Transverse colon (tissue), 4 donors: Measurements from ENCODE around the gene FAM120A. TPM values are rescaled to one million over a fixed set of nuclear protein-coding genes. Genes with fewer than 3 reads are reported as not detected.

Experiments
- DNase-seq: peaks from one replicate; pipeline ENCODE4 v3.0.0-alpha.2; 2019
- H3K27ac ChIP-seq, 4 donors: fragments of 200-600 bp; sonication (generic); 2 replicates each; pipeline ENCODE4 v1.5.1; 2016 to 2018; ENCODE audit warnings: inconsistent platforms in 4 of 4
- H3K27me3 ChIP-seq: fragments of 200-600 bp; sonication (generic); 2 replicates; pipeline ENCODE4 v1.5.1; 2017; ENCODE audit warnings: inconsistent platforms
- H3K36me3 ChIP-seq, 4 donors: fragments of 200-600 bp; sonication (generic); 2 replicates each; pipeline ENCODE4 v1.5.1; 2017 to 2019; ENCODE audit warnings: inconsistent platforms in 4 of 4
- H3K4me1 ChIP-seq, 4 donors: fragments of 200-600 bp; sonication (generic); 2 replicates each; pipeline ENCODE4 v1.5.1; 2017 to 2020; ENCODE audit warnings: inconsistent platforms in 4 of 4
- H3K4me3 ChIP-seq, 4 donors: fragments of 200-600 bp; sonication (generic); 1 replicate in 1 of 4; 2 replicates in 3 of 4; pipeline versions ENCODE4 v1.5.1 to v1.6.1; 2017 to 2019; ENCODE audit warnings: inconsistent platforms in 4 of 4
- H3K9me3 ChIP-seq, 2 donors: fragments of 200-600 bp; sonication (generic); 2 replicates each; pipeline ENCODE4 v1.5.1; 2017 to 2019; ENCODE audit warnings: inconsistent platforms in 2 of 2
- CTCF ChIP-seq, 5 experiments: fragments of 200-600 bp in 3 of 5; fragments of 450-650 bp in 2 of 5; sonication (generic) in 3 of 5; IDR thresholded peaks; 1 replicate in 2 of 5; 2 replicates in 3 of 5; pipeline ENCODE4 v1.5.1; 2016 to 2017; ENCODE audit warnings: antibody characterized with exemption in 5 of 5, inconsistent platforms in 3 of 5, mild to moderate bottlenecking in 2 of 5, moderate library complexity in 1 of 5
- EP300 ChIP-seq: sonication (generic); formaldehyde crosslinking; IDR thresholded peaks from one replicate; pipeline ENCODE4 v1.6.1; 2017; ENCODE audit warnings: antibody characterized with exemption, low read depth
- POLR2A ChIP-seq: fragments of 450-650 bp; IDR thresholded peaks from one replicate; pipeline ENCODE4 v1.6.1; 2016; ENCODE audit warnings: antibody characterized with exemption, mild to moderate bottlenecking, moderate library complexity
- POLR2AphosphoS5 ChIP-seq, 3 donors: sonication (generic); formaldehyde crosslinking; IDR thresholded peaks; one replicate each; pipeline ENCODE4 v1.6.1; 2016; ENCODE audit warnings: antibody characterized with exemption in 3 of 3
- WGBS, 2 donors: methylation state at CpG; one replicate each; pipeline ENCODE4 v1.1.5; 2018; ENCODE audit warnings: low coverage in 1 of 2; 5-methylcytosine and 5-hydroxymethylcytosine counted together
- in situ Hi-C, 4 donors: fragments of 200-750 bp; cut with MboI; loops; one replicate each; pipeline versions ENCODE4 v1.15.0 to v1.15.1; 2017; ENCODE audit warnings: low sequenced_read_pairs in 3 of 4, low pct_ligation_motif_present in 1 of 4, low pct_unique_long_range_greater_than_20kb in 1 of 4
- intact Hi-C: fragments of 100-400 bp; cut with DNase I; formaldehyde crosslinking; loops from one replicate; pipeline ENCODE4 v1.15.1; 2023; ENCODE audit warnings: low total_unique reads
- total RNA-seq, 4 donors: library from RNA; depleted of rRNA; stranded (reverse); fragments of >200 nt; gene quantifications; one replicate each; pipeline ENCODE4 v1.1.0, GENCODE V29; 2016

The FAM120A gene
- total RNA-seq, 4 donors from 2014 or later, result 122 to 244 (median 180) TPM

- DNase-seq, result no peak
- Histone ChIP-seq H3K9me3 (no peaks in the 10 kb centered on the region), H3K4me1 (peaks cover 43 to 97% (median 83%) of the 10 kb centered on the region in 4 donors), H3K4me3 (no peak overlapping the region), H3K36me3 (no peaks in the 10 kb centered on the region), H3K27me3 (no peaks in the 10 kb centered on the region), H3K27ac (peak overlapping the region in 1 of 4 donors; percentile 96)
- no peak for TF ChIP-seq POLR2AphosphoS5 (IDR thresholded peaks at IDR 0.05)
- TF ChIP-seq EP300, result no peak
- TF ChIP-seq POLR2A, result no peak
- TF ChIP-seq CTCF (IDR thresholded peaks at IDR 0.05), result no peak
- in situ Hi-C loops (no loop called here), intact Hi-C loops (no loop called here)
- 83 to 92% methylated on average over 2 of the region's 2 CpGs for WGBS, 2 donors
Measured at GRCh38 chr9:93461821-93462220, 10.3 kb downstream of the FAM120A start.

GRCh38 chr9:93463638-93464248 is 12.3 kb downstream of the FAM120A start:
- in situ Hi-C loops (no loop called here), intact Hi-C loops (no loop called here)
- WGBS, 2 donors, result 72 to 87% methylated on average over 4 of the region's 4 CpGs
- no peaks in the 10 kb centered on the region for H3K27me3 ChIP-seq
- peaks cover 33 to 97% (median 82%) of the 10 kb centered on the region in 4 donors for H3K4me1 ChIP-seq
- no peak overlapping the region for H3K4me3 ChIP-seq
- H3K36me3 ChIP-seq, result no peaks in the 10 kb centered on the region
- H3K9me3 ChIP-seq, result no peaks in the 10 kb centered on the region
- peak overlapping the region; percentile 13 to 91 (median 88) for H3K27ac ChIP-seq
- no peak for DNase-seq
- no peak for TF ChIP-seq POLR2AphosphoS5 (IDR thresholded peaks at IDR 0.05)

GRCh38 chr9:93464395-93464794 is 12.9 kb downstream of the FAM120A start:
- WGBS, 2 donors, result 47 to 53% methylated on average over 3 of the region's 3 CpGs
- peaks cover 34 to 97% (median 82%) of the 10 kb centered on the region in 4 donors for H3K4me1 ChIP-seq
- in situ Hi-C loops (no loop called here), intact Hi-C loops (no loop called here)
- no peak overlapping the region for H3K4me3 ChIP-seq
- no peak for TF ChIP-seq CTCF (IDR thresholded peaks at IDR 0.05)
- TF ChIP-seq POLR2AphosphoS5 (IDR thresholded peaks at IDR 0.05), result no peak
- TF ChIP-seq POLR2A, result no peak
- TF ChIP-seq EP300, result no peak
- peak overlapping the region; percentile 13 to 91 (median 88) for H3K27ac ChIP-seq
- no peaks in the 10 kb centered on the region for H3K27me3 ChIP-seq
- H3K9me3 ChIP-seq, result no peaks in the 10 kb centered on the region
- no peak for DNase-seq
- no peaks in the 10 kb centered on the region for H3K36me3 ChIP-seq

GRCh38 chr9:93464876-93465275 is 13.4 kb downstream of the FAM120A start:
- Histone ChIP-seq H3K27me3 (no peaks in the 10 kb centered on the region), H3K4me3 (no peak overlapping the region), H3K36me3 (no peaks in the 10 kb centered on the region), H3K9me3 (no peaks in the 10 kb centered on the region), H3K4me1 (peaks cover 35 to 97% (median 82%) of the 10 kb centered on the region in 4 donors), H3K27ac (peak overlapping the region; percentile 13 to 91 (median 88))
- no peak for DNase-seq
- 65 to 68% methylated on average over 2 of the region's 2 CpGs for WGBS, 2 donors
- TF ChIP-seq EP300 (no peak), POLR2AphosphoS5 (IDR thresholded peaks at IDR 0.05) (no peak), CTCF (IDR thresholded peaks at IDR 0.05) (no peak), POLR2A (no peak)
- intact Hi-C loops (no loop called here), in situ Hi-C loops (no loop called here)

- no peak for DNase-seq
- TF ChIP-seq CTCF (IDR thresholded peaks at IDR 0.05) (no peak), POLR2AphosphoS5 (IDR thresholded peaks at IDR 0.05) (no peak), EP300 (no peak), POLR2A (no peak)
- Histone ChIP-seq H3K27ac (peak overlapping the region; percentile 87 to 91 (median 88)), H3K27me3 (no peaks in the 10 kb centered on the region), H3K36me3 (no peaks in the 10 kb centered on the region), H3K4me3 (no peak overlapping the region), H3K9me3 (no peaks in the 10 kb centered on the region), H3K4me1 (peaks cover 35 to 97% (median 78%) of the 10 kb centered on the region in 4 donors)
- intact Hi-C loops, result no loop called here
- 91% methylated on average over 6 of the region's 6 CpGs; no CpG with 5 or more reads in 1 of the 2 donors for WGBS, 2 donors
- in situ Hi-C loops, result no loop called here
Measured at GRCh38 chr9:93465855-93466254, 14.4 kb downstream of the FAM120A start.
